IMR-90 (cell line): ENCODE data around the gene HGFAC. TPM values are rescaled to one million over a fixed set of nuclear protein-coding genes. Genes with fewer than 3 reads are reported as not detected.

Experiments
- ATAC-seq: fragments of 200-7000 bp; cut with Tn5 transposase; 2 replicates; pipeline ENCODE4 v1.9.1; 2020; ENCODE audit warnings: low read depth, mild to moderate bottlenecking, moderate library complexity
- BruUV-seq: library from RNA; stranded (reverse); fragments of 400-500 nt; replicated peaks from 2 replicates; lab custom pipeline; 2021; lab: Mats Ljungman, UMichigan
- CTCF ChIA-PET: fragments of 300-600 bp; formaldehyde crosslinking; extraction: SDS; loops from one replicate; lab custom pipeline; 2021; ENCODE audit warnings: antibody characterized with exemption; lab: Yijun Ruan, JAX
- POLR2A ChIA-PET: fragments of 300-600 bp; sonication (Branson Sonifier 250); formaldehyde crosslinking; loops from one replicate; lab custom pipeline; 2022; ENCODE audit warnings: antibody characterized with exemption; ENCODE audit not compliant: unreplicated experiment; lab: Charles Lee
- DNase-seq: peaks from one replicate; pipeline ENCODE4 v3.0.0; 2013
- H2AFZ ChIP-seq: replicated peaks from 2 replicates; pipeline ENCODE3; 2013; ENCODE audit warnings: low read length, mild to moderate bottlenecking; ENCODE audit not compliant: poor library complexity
- H2AK5ac ChIP-seq: 2 replicates; pipeline ENCODE4 v1.6.1; 2013; ENCODE audit warnings: low read depth, low read length, inconsistent platforms
- H2AK9ac ChIP-seq: replicated peaks from 2 replicates; pipeline ENCODE3; 2013; ENCODE audit warnings: mild to moderate bottlenecking, low read depth, low read length, moderate library complexity; ENCODE audit not compliant: poor library complexity
- H2BK120ac ChIP-seq: 2 replicates; pipeline ENCODE4 v1.6.1; 2013; ENCODE audit warnings: low read depth, low read length, inconsistent platforms
- H2BK15ac ChIP-seq: 3 replicates; pipeline ENCODE4 v1.6.1; 2013; ENCODE audit warnings: low read depth, low read length, inconsistent platforms
- H2BK20ac ChIP-seq: 2 replicates; pipeline ENCODE4 v1.6.1; 2013; ENCODE audit warnings: low read depth, mild to moderate bottlenecking, inconsistent platforms, low read length, moderate library complexity
- H2BK5ac ChIP-seq: 2 replicates; pipeline ENCODE4 v1.6.1; 2013; ENCODE audit warnings: mild to moderate bottlenecking, low read depth, low read length, inconsistent platforms; ENCODE audit not compliant: poor library complexity, severe bottlenecking
- H3K14ac ChIP-seq: replicated peaks from 2 replicates; pipeline ENCODE4 v1.6.1; 2013; ENCODE audit warnings: low read depth, low read length, inconsistent platforms
- H3K18ac ChIP-seq: 2 replicates; pipeline ENCODE4 v1.6.1; 2013; ENCODE audit warnings: low read depth, low read length, control low read depth
- H3K23ac ChIP-seq: 2 replicates; pipeline ENCODE4 v1.6.1; 2013; ENCODE audit warnings: low read depth, low read length, inconsistent platforms
- H3K27ac ChIP-seq: 2 replicates; pipeline ENCODE4 v1.5.1; 2013; ENCODE audit warnings: mild to moderate bottlenecking, control low read depth, low read length; ENCODE audit not compliant: insufficient read depth
- H3K27me3 ChIP-seq: 2 replicates; pipeline ENCODE4 v1.6.1; 2013; ENCODE audit warnings: low read length; ENCODE audit not compliant: control insufficient read depth, insufficient read depth
- H3K36me3 ChIP-seq: 2 replicates; pipeline ENCODE4 v1.6.1; 2013; ENCODE audit warnings: low read length, mixed read lengths; ENCODE audit not compliant: control insufficient read depth, insufficient read depth
- H3K4ac ChIP-seq: 2 replicates; pipeline ENCODE4 v1.6.1; 2013; ENCODE audit warnings: low read depth, low read length, inconsistent platforms
- H3K4me1 ChIP-seq: 2 replicates; pipeline ENCODE4 v1.6.1; 2013; ENCODE audit warnings: low read length, mixed read lengths; ENCODE audit not compliant: control insufficient read depth, insufficient read depth
- H3K4me2 ChIP-seq: 2 replicates; pipeline ENCODE4 v1.6.1; 2013; ENCODE audit warnings: low read depth, mild to moderate bottlenecking, control low read depth, low read length, moderate library complexity
- H3K4me3 ChIP-seq: 2 replicates; pipeline ENCODE4 v1.5.1; 2013; ENCODE audit warnings: low read depth, mild to moderate bottlenecking, control low read depth, low read length, moderate library complexity; ENCODE audit not compliant: insufficient read depth
- H3K56ac ChIP-seq: 2 replicates; pipeline ENCODE4 v1.6.1; 2013; ENCODE audit warnings: low read length, inconsistent platforms; ENCODE audit not compliant: insufficient read depth; ENCODE audit errors: extremely low read depth
- H3K79me1 ChIP-seq, 2 experiments: 2 replicates each; pipeline ENCODE4 v1.6.1; 2013; ENCODE audit warnings: low read length in 2 of 2, inconsistent platforms in 1 of 2, low read depth in 1 of 2
- H3K9ac ChIP-seq: 2 replicates; pipeline ENCODE4 v1.6.1; 2013; ENCODE audit warnings: low read depth, low read length, control low read depth
- H3K9me1 ChIP-seq: 2 replicates; pipeline ENCODE4 v1.6.1; 2013; ENCODE audit warnings: low read length, inconsistent platforms; ENCODE audit not compliant: insufficient read depth
- H3K9me3 ChIP-seq: 2 replicates; pipeline ENCODE4 v1.6.1; 2013; ENCODE audit warnings: low read length; ENCODE audit not compliant: control insufficient read depth, insufficient read depth
- H4K20me1 ChIP-seq: 2 replicates; pipeline ENCODE4 v1.6.1; 2013; ENCODE audit warnings: low read length, inconsistent platforms; ENCODE audit not compliant: insufficient read depth
- H4K5ac ChIP-seq: 2 replicates; pipeline ENCODE4 v1.6.1; 2013; ENCODE audit warnings: mild to moderate bottlenecking, low read depth, low read length, control low read depth
- H4K8ac ChIP-seq, 2 experiments: 2 replicates each; pipeline ENCODE4 v1.6.1; 2013; ENCODE audit warnings: low read depth in 2 of 2, low read length in 2 of 2, control low read depth in 1 of 2, inconsistent platforms in 1 of 2
- H4K91ac ChIP-seq: 2 replicates; pipeline ENCODE4 v1.6.1; 2013; ENCODE audit warnings: low read depth, low read length, inconsistent platforms; ENCODE audit not compliant: insufficient read depth
- CEBPB ChIP-seq: IDR thresholded peaks from 2 replicates; pipeline ENCODE4 v1.6.1; 2012; ENCODE audit warnings: low read depth, low read length, improper control_type of control experiment
- CHD1 ChIP-seq: IDR thresholded peaks from 2 replicates; pipeline ENCODE4 v1.6.1; 2012; ENCODE audit warnings: low read depth, low read length, improper control_type of control experiment
- ELK1 ChIP-seq: fragments of 150-350 bp; IDR thresholded peaks from 2 replicates; pipeline ENCODE4 v1.6.1; 2016; ENCODE audit warnings: low read depth, mild to moderate bottlenecking, low read length, moderate library complexity, borderline replicate concordance
- FOS ChIP-seq: fragments of 150-350 bp; IDR thresholded peaks from 2 replicates; pipeline ENCODE4 v1.6.1; 2016; ENCODE audit warnings: low read depth, low read length
- MAZ ChIP-seq: IDR thresholded peaks from 2 replicates; pipeline ENCODE4 v1.6.1; 2012; ENCODE audit warnings: low read depth, mild to moderate bottlenecking, low read length, improper control_type of control experiment, moderate library complexity, borderline replicate concordance
- MXI1 ChIP-seq: IDR thresholded peaks from 2 replicates; pipeline ENCODE4 v1.6.1; 2012; ENCODE audit warnings: low read depth, mild to moderate bottlenecking, low read length, moderate library complexity, borderline replicate concordance
- NFE2L2 ChIP-seq: fragments of 150-350 bp; IDR thresholded peaks from 2 replicates; pipeline ENCODE4 v1.6.1; 2016; ENCODE audit warnings: low read depth, mild to moderate bottlenecking, low read length
- POLR2A ChIP-seq: IDR thresholded peaks from 2 replicates; pipeline ENCODE4 v1.6.1; 2012; ENCODE audit warnings: mild to moderate bottlenecking, low read depth, low read length
- RAD21 ChIP-seq: IDR thresholded peaks from 2 replicates; pipeline ENCODE4 v1.6.1; 2012; ENCODE audit warnings: low read length, improper control_type of control experiment
- RCOR1 ChIP-seq: IDR thresholded peaks from 2 replicates; pipeline ENCODE4 v1.6.1; 2012; ENCODE audit warnings: mild to moderate bottlenecking, low read length, improper control_type of control experiment; ENCODE audit not compliant: insufficient replicate concordance
- RFX5 ChIP-seq: IDR thresholded peaks from 2 replicates; pipeline ENCODE4 v1.8.0; 2012; ENCODE audit warnings: low read depth, mild to moderate bottlenecking, low read length, moderate library complexity
- SMC3 ChIP-seq: fragments of 150-350 bp; IDR thresholded peaks from 2 replicates; pipeline ENCODE4 v1.6.1; 2016; ENCODE audit warnings: low read depth, mild to moderate bottlenecking, antibody characterized with exemption, low read length, moderate library complexity
- USF2 ChIP-seq: fragments of 150-350 bp; IDR thresholded peaks from 2 replicates; pipeline ENCODE4 v1.6.1; 2017; ENCODE audit warnings: mild to moderate bottlenecking, antibody characterized with exemption, low read length, low read depth
- WGBS, 2 experiments: methylation state at CpG; one replicate each; pipeline versions ENCODE4 v1.1.5 to v1.1.7; 2013; ENCODE audit warnings: missing lambda C conversion rate in 2 of 2; ENCODE audit not compliant: insufficient read length in 1 of 2; ENCODE audit errors: extremely low coverage in 2 of 2; 5-methylcytosine and 5-hydroxymethylcytosine counted together
- dilution Hi-C: fragments of 300-500 bp; cut with HindIII; formaldehyde crosslinking; loops from one replicate; pipeline ENCODE4 v1.14.3; 2018; ENCODE audit warnings: low sequenced_read_pairs; ENCODE audit not compliant: unreplicated experiment
- in situ Hi-C: fragments of 300-500 bp; cut with MboI; formaldehyde crosslinking; loops from 3 replicates; pipeline ENCODE4 v1.14.3; 2019; ENCODE audit warnings: low sequenced_read_pairs, inconsistent platforms, mixed read lengths
- intact Hi-C: fragments of 100-400 bp; cut with micrococcal nuclease; formaldehyde crosslinking; loops from 2 replicates; pipeline ENCODE4 v1.10.0; 2022
- polyA plus RNA-seq, 3 experiments: library from polyadenylated mRNA; depleted of rRNA; stranded (reverse); fragments of >200 nt; gene quantifications; 2 replicates each; pipeline ENCODE4 v1.2.3, GENCODE V29; 2012; ENCODE audit warnings: low replicate concordance in 1 of 3
- total RNA-seq: library from RNA; depleted of rRNA; stranded (reverse); fragments of >200 nt; gene quantifications from 2 replicates; pipeline ENCODE4 v1.2.3, GENCODE V29; 2012
- TF ChIP-seq, protein P1 (sequence below): conservative IDR thresholded peaks from 2 replicates; pipeline ENCODE4 v1.5.1; 2012; ENCODE audit warnings: mild to moderate bottlenecking, low read depth, low read length, improper control_type of control experiment

Gene HGFAC
- total and polyA plus RNA-seq, 2 of the 4 experiments (the other 2 are of a cell fraction): 0.05 TPM; not detected in 1

GRCh38 chr4:3435686-3435956, 6.1 kb upstream of the HGFAC start:
- POLR2A ChIA-PET: no interaction called here

More at GRCh38 chr4:3435686-3435956, 6.1 kb upstream of the HGFAC start:
- H3K4ac ChIP-seq: no peak overlapping the region
- no peak overlapping the region for H3K4me2 ChIP-seq
- no peak overlapping the region for H3K18ac ChIP-seq
- intact Hi-C loops (loop anchor here (5.0 kb wide), 1 partner anchor 143 kb away; the partner anchor contains the start of gene RGS12), dilution Hi-C loops (no loop called here), in situ Hi-C loops (no loop called here)
- H3K79me1 ChIP-seq: no peaks in the 10 kb centered on the region
- H3K9me3 ChIP-seq: no peaks in the 10 kb centered on the region
- peak overlapping the region; percentile 5 for H2AK9ac ChIP-seq
- ATAC-seq: no peak
- H3K23ac ChIP-seq: no peak overlapping the region
- H2BK120ac ChIP-seq: no peak overlapping the region
- H3K56ac ChIP-seq: no peak overlapping the region
- no peak for DNase-seq
- BruUV-seq: no TSS peak
- no peak overlapping the region for H2BK15ac ChIP-seq
- H4K5ac ChIP-seq: no peak overlapping the region
- no peak overlapping the region for H4K91ac ChIP-seq
- no peaks in the 10 kb centered on the region; the same call in 1 of the 2 replicates for H4K20me1 ChIP-seq
- H3K4me3 ChIP-seq: no peak overlapping the region
- no peaks in the 10 kb centered on the region for H3K27me3 ChIP-seq
- CTCF ChIA-PET: interaction anchor here (0.9 kb wide), 1 partner anchor 89 kb away, joined by 3 read pairs; no protein-coding TSS in a partner anchor
- peaks cover 11% of the 10 kb centered on the region for H3K4me1 ChIP-seq
- peaks cover 8% of the 10 kb centered on the region for H3K36me3 ChIP-seq
- H2AFZ ChIP-seq: no peak overlapping the region
- no peak for TF ChIP-seq NFE2L2
- no peak for TF ChIP-seq SMC3
- TF ChIP-seq USF2: no peak
- TF ChIP-seq MXI1: no peak
- TF ChIP-seq, protein P1, sequence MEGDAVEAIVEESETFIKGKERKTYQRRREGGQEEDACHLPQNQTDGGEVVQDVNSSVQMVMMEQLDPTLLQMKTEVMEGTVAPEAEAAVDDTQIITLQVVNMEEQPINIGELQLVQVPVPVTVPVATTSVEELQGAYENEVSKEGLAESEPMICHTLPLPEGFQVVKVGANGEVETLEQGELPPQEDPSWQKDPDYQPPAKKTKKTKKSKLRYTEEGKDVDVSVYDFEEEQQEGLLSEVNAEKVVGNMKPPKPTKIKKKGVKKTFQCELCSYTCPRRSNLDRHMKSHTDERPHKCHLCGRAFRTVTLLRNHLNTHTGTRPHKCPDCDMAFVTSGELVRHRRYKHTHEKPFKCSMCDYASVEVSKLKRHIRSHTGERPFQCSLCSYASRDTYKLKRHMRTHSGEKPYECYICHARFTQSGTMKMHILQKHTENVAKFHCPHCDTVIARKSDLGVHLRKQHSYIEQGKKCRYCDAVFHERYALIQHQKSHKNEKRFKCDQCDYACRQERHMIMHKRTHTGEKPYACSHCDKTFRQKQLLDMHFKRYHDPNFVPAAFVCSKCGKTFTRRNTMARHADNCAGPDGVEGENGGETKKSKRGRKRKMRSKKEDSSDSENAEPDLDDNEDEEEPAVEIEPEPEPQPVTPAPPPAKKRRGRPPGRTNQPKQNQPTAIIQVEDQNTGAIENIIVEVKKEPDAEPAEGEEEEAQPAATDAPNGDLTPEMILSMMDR: no peak
- TF ChIP-seq POLR2A: no peak
- TF ChIP-seq RFX5: no peak
- no peak for TF ChIP-seq ELK1
- TF ChIP-seq CEBPB: no peak
- no peak for TF ChIP-seq RAD21
- no peak for TF ChIP-seq CHD1
- no peak for TF ChIP-seq FOS
- no peak for TF ChIP-seq RCOR1
- TF ChIP-seq MAZ: no peak
- no peak overlapping the region for H2BK5ac ChIP-seq
- no peak overlapping the region for H4K8ac ChIP-seq
- H3K14ac ChIP-seq: no peak overlapping the region
- 0 out of 2 replicates have a peak, but pooled peaks cover 3% of the 10 kb centered on the region for H3K9me1 ChIP-seq
- peak overlapping the region; percentile 94; the same call in 1 of the 2 replicates for H2AK5ac ChIP-seq
- no peak overlapping the region for H3K9ac ChIP-seq
- 0 out of 2 replicates have a peak overlapping the region, but pooled peaks have one; percentile 45 for H2BK20ac ChIP-seq
- H3K27ac ChIP-seq: no peak overlapping the region
- 64% methylated on average over 3 of the region's 4 CpGs; no CpG with 5 or more reads in 1 of the 2 experiments for WGBS, 2 experiments
